ENCODE data around the gene HNRNPLL. TPM values are rescaled to one million over a fixed set of nuclear protein-coding genes. Genes with fewer than 3 reads are reported as not detected.
"Not testable (repeated sequence)": the region's sequence is repeated elsewhere in the genome, so short reads cannot be mapped to it uniquely, and the experiment has no call there.

The HNRNPLL gene
- total RNA-seq, 1 donor from 2014 or later, result 12.3 TPM

DNA sequence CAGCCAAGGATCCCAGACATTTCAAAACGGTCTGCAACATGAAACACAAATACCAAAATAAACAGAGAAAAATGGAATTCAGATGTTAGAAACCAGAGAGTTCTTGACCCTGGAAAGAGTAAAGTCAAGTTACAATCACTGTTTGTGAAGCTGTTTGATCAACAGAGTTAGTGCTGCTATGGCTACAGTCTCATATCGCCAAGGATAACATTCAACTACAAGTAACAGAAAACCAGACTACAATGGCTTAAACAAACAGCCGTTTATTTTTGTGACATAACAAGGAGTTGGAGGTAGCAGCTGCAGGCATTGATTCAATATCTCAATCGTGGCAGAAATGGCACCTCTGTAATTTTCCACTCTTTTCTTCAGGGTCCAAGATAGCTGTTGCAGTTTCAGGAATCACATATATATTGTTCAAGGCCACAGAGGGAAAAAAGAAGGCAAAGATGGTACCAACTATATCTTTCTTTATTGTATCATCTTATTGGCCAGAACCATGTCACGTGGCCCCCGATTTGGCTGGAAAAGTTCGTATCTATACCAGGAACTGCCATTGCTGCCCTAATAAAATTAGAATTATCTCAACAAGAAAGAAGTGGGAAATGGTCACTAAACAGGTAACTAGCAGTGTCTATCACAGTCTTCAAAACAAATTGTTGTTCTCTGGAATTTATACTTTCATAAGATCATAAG is 17.7 kb upstream of the HNRNPLL start:
- DNase-seq (ENCODE audit: low spot score) (no peak), ATAC-seq (no peak)

DNA sequence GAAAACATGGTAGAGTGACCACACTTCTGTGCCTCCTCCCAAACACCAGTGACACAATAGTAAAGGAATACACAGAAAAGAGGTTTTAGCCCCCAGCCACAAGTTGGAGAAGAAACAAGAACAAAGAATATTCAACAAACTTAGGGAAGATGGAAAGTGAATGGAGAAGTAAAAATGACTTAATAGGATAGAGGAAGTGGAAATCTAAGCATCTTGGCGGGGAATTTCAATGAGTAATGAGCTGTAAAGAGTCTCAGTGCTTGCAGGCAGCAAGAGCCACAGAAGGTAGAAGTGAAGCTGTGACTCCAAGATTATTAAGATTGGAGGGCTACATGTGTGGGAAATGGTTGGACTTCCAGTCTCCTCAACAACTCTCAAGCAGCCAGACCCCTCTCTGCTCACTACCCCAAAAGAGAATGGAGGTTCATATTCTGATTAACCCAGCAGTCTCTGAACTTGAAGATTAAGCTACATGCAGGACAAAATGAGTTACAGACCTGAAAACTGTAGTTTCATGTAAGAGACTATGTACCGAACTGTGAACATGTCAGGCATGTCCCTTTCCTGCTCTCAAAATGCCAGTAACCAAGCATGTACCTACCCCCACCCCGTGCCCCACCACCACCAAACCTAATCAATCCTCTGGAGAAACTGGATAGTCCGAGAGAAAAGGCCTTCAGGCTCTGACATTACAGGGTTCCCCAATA is 16.9 kb upstream of the HNRNPLL start:
- ATAC-seq (no peak), DNase-seq (ENCODE audit: low spot score) (no peak)

GRCh38 chr2:38617301-38617700 is 14.6 kb upstream of the HNRNPLL start:
- ATAC-seq, result no peak

DNA sequence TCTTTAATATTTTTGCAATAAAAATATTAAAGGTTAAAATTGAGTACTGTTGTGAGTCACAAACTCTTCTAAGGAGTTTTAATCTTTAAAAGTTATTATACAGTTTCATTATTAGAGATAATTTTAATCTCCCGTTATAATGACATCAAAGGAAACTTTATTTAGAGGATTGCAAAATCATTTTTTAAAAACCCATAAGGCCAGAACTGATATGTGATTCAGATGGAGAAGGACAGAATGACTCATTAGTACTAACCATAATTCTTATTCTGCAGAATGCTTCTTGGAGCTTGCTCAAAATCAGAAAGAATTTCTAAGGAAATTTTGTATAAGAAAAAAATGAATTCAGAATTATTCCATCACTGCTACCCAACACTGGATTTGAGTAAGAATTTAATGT is 12.5 kb upstream of the HNRNPLL start:
- ATAC-seq, result no peak
- DNase-seq (ENCODE audit: low spot score), result no peak

More at GRCh38 chr2:38617301-38617700, 14.6 kb upstream of the HNRNPLL start:
- no peak for DNase-seq (ENCODE audit: low spot score)

GRCh38 chr2:38613849-38614213 is 11.1 kb upstream of the HNRNPLL start:
- DNase-seq (ENCODE audit: low spot score) (no peak), ATAC-seq (no peak)

DNA sequence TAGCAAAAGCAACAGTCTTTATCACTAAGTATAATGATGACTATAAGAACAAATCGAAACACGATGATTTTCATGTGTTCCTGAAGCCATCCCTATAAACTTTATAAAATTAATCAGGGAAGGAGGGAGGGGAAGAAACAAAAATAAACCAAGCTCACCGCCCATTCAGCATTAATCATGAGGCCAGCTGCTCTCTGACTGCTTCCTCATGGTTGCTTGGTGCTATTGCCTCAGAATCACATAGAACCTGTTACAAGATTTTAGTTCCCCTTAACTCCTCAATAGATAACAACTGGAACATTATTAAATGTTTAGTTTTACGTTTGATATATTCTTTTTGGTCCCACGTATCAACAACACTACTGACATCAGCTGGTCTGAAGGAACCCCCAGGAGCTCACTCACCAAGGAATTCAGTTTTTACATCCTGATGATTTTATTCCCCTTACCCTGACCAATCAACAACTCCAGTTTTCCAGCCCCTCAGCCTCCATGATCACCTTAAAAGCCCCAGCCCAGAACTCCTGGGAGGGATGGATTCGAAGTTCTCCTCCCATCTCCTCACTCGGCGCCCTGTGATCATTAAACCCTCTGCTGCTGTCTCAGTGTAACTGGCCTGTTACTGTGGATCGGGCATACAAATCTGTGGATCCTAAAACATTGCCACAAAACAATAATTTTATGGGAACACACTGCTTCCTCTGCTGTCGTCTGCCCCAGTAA is 10.6 kb upstream of the HNRNPLL start:
- ATAC-seq (no peak), DNase-seq (ENCODE audit: low spot score) (no peak)

DNA sequence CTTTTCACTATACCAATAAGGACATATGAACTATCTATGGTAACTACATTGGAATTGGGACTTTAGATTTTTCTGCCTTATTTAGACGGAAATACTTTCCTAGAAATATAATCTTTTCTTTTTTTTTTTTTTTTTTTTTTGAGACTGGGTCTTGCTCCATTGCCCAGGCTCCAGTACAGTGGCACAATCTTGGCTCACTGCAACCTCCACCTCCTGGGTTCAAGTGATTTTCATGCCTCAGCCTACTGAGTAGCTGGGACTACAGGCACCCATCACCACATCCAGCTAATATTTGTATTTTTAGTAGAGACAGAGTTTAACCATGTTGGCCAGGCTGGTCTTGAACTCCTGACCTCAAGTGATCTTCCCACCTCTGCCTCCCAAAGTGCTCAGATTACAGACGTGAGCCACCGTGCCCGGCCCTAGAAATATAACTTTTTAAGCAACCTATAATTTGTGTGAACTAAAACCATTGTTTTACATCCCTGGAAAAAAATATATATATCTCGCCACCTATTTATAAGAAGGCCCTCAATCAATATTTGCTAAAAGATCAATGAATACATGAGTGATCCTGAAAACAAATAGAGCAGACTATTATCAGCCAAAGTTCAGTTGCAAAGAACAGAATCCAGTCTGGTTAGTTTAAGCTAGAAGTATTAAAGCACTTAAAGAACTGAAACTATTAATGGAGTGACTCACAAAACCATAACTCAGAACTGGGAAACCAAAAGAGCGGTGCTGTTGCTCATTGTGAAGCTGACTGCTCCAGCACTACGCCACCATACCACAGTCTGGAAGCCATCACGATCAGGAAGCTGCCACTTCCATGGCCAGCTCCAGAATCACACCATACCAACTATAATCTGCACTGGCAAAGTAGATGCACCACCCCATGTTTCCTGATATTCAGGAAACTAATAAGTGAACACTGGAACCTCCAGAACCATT is 8.4 kb upstream of the HNRNPLL start:
- DNase-seq (ENCODE audit: low spot score) (no peak), ATAC-seq (peak; percentile 19)

GRCh38 chr2:38609246-38609645 is 6.5 kb upstream of the HNRNPLL start:
- ATAC-seq; DNase-seq (ENCODE audit: low spot score): not testable (repeated sequence)

DNA sequence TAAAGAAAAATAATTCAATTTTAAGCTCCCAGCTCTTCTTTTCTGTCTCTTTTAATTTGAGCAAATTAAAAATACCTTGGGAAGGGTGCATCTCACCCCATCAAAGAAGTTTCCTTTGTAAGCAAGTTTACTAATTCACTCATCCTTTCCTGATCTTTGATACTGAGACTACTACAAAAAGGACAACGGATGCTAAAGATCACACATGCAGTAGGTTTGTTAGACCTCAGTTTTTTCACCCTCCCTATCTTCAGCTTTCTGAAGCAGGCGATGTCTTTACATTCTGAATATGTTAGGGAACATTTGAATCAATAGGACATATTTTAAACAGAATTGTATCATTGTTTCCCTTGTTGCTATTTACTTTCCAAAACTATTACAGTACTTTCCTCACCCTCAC is 6.0 kb upstream of the HNRNPLL start:
- ATAC-seq (no peak), DNase-seq (ENCODE audit: low spot score) (no peak)

GRCh38 chr2:38605298-38605830 is 2.6 kb upstream of the HNRNPLL start:
- no peak for DNase-seq (ENCODE audit: low spot score)
- no peak for ATAC-seq

GRCh38 chr2:38603402-38604290 is 918 bp upstream of the HNRNPLL start:
- peak; percentile 85 for DNase-seq (ENCODE audit: low spot score)
- ATAC-seq, result peak; percentile 82

GRCh38 chr2:38602136-38602731 is 494 bp downstream of the HNRNPLL start:
- ATAC-seq (peak; percentile 47), DNase-seq (ENCODE audit: low spot score) (peak; percentile 62)

DNA sequence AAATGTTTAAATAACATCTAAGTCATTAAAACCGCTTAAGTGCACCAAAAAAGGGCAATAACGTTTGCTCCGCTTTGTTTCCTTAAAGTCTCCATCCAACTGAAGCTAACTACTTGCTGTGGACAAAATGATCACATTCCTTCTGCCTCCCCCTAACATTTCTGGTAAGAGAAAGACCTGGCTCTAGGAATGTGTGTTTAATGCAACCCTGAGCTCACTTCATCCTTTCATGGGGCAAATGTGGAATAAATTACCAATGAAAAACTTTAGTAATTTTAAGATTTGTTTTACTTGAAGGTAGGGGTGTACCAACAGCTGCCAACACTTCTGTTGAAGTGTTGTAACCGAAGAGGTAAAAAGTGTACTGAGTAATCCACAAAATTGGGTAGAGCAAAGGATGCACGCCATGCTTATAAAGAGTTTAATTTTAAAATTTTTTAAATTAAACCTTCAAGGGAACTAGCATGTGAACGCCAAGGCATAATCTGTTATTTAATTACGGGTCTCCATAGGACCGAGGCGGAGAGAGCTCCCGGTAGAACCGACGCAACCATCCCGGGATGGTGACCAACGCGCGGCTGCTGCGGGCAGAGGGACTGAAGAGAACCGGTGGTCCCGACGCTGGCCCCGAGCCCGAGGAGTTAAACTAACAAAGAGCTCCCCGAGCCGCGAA is 1.1 kb downstream of the HNRNPLL start:
- DNase-seq (ENCODE audit: low spot score) (no peak), ATAC-seq (no peak)

DNA sequence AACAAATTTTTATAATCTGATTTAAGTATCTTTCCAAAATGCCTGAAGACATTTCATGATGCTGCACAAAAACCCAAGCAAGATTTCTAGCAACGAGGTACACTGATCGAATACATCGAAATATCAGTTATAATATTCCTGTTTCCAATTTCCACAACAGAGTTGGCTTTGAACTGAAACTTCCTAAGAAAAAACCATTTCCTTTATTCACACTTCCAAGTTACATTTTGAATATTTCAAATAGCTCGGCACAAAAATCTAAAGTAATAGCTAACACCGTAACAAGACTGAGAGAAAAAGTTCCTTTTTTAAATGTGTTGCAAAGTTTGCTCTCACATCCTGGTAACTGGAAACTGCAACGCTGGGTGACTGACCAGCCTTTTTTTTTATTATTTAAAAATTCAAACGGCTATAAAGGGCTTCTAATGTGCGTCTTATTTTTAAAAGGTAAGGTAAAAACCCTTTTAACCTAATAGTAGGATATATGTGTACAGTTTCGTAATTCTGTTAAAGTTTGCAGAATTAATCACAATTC is 1.7 kb downstream of the HNRNPLL start:
- ATAC-seq (no peak), DNase-seq (ENCODE audit: low spot score) (no peak)

- ATAC-seq, result no peak
- DNase-seq (ENCODE audit: low spot score), result no peak
Observed at GRCh38 chr2:38600242-38600891, 2.4 kb downstream of the HNRNPLL start.

DNA sequence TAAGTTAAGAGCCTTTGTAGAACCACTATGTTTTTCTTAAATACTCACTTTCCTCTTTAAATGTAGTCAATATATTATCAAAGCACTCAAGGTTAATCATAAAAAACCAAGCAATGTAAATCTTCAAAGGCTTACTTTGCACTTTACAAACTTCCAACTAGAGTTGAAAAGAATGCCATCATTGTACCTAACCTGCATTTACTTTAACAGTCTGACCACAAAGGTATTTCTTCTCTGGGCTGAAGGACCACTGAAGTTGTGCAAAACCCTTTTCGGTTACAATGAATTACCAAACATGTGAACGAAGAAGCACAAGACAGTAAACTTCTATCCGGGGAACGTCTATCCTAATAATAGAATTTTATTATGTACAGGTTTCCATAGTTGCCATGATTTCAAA is 3.0 kb downstream of the HNRNPLL start:
- ATAC-seq (no peak), DNase-seq (ENCODE audit: low spot score) (no peak)

- ATAC-seq, result no peak
- no peak for DNase-seq (ENCODE audit: low spot score)
Observed at GRCh38 chr2:38598991-38599295, 3.8 kb downstream of the HNRNPLL start.
